Measurements from ENCODE around the gene SMIM20.

DNA sequence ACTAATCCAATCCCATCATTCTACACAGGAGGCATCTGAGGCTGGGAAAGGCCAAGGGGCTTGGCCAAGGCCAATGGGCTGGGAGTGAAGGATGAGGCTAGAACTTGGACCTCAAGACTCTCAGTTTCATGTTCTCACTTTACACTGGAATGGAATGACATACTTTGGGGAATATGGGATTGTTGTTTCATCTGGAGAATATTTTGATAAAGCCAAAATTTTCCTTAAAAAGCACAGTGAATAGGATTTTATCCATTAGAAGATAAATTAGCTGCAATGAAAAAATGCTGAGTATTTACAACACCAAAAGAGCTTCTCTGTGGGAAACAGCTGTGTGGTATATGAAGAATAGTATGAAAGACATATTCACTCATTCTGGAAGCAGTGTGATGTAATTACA lies 29.3 kb downstream of the SMIM20 start:
- no peak for TF ChIP-seq POLR2A (IDR thresholded peaks at IDR 0.05)
- TF ChIP-seq CTCF (IDR thresholded peaks at IDR 0.05), result no peak
